Measurements from ENCODE around the gene TMED8.
"Not testable (repeated sequence)": the region's sequence is repeated elsewhere in the genome, so short reads cannot be mapped to it uniquely, and the experiment has no call there.

The TMED8 gene

DNA sequence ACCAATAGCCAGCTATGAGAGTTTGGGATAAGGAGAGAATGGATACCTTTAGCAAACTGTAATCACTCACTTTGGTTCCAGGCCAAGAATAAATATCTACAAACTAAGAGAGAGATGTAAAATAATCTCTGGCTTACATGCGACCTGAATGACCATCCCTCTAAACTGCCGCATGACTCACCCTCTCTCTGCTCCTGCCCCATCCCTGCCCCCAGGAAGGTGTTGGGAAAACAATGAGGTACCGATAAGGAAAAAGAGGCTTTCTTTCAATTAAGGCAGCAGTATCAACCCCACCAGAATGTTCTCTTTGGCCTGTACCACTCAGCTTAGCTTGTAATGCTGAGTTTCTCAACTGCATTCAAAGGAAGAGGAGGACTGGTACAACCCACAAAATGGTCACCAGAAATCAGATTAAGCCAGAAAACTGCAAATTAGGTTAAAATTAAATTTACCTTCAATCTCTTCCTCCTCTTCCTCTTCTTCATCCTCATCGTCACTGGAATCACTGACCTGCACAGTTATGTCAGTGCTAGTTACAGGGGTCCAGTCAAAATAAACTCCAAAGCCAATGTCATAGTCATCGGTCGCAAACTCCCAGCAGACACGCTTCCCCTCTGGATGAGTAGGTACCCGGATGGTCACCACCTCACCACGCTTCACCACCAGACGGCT lies 34.0 kb downstream of the TMED8 start:
- TF ChIP-seq CTCF (IDR thresholded peaks at IDR 0.05; ENCODE audit: unreplicated experiment in 3 of 3) = no peak
- H3K27ac Mint-ChIP-seq = no peak overlapping the region
- no peaks in the 10 kb centered on the region for H3K27me3 Mint-ChIP-seq (ENCODE audit: low read depth)
- H3K9me3 Mint-ChIP-seq = no peaks in the 10 kb centered on the region
- peaks cover 49% of the 10 kb centered on the region for H3K4me1 Mint-ChIP-seq
- H3K4me3 Mint-ChIP-seq = no peak overlapping the region
- peaks cover 71% of the 10 kb centered on the region for H3K36me3 Mint-ChIP-seq (ENCODE audit: low read depth)

DNA sequence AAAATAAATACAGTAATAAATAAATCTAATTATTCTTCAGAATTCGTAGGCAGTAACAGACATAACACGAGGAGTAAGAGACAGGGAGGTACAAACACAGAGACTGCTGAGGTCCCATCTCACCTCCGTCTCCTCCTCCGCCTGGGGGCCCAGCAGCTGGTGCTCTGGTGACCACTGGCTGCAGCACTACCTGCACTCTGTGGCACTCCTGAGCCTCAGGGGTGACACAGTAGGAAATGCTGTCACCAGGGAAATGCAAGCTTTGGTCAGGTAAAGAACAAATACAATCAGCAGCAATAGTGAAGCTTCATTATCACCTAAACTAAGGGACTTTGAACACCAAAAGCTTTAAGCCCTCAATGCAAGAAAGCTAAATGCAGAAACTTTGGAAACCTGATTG lies 36.5 kb downstream of the TMED8 start:
- Mint-ChIP-seq H3K4me1 (peaks cover 40% of the 10 kb centered on the region), H3K9me3 (no peaks in the 10 kb centered on the region), H3K27ac (no peak overlapping the region), H3K27me3 (ENCODE audit: low read depth) (no peaks in the 10 kb centered on the region), H3K4me3 (no peak overlapping the region), H3K36me3 (ENCODE audit: low read depth) (peaks cover 53% of the 10 kb centered on the region)
- TF ChIP-seq CTCF (IDR thresholded peaks at IDR 0.05; ENCODE audit: unreplicated experiment in 3 of 3) = no peak

- no peak for TF ChIP-seq CTCF (IDR thresholded peaks at IDR 0.05; ENCODE audit: unreplicated experiment in 3 of 3)
- H3K27me3 Mint-ChIP-seq (ENCODE audit: low read depth) = no peaks in the 10 kb centered on the region
- no peak overlapping the region for H3K4me3 Mint-ChIP-seq
- no peaks in the 10 kb centered on the region for H3K9me3 Mint-ChIP-seq
- H3K36me3 Mint-ChIP-seq (ENCODE audit: low read depth) = peaks cover 52% of the 10 kb centered on the region
- H3K27ac Mint-ChIP-seq = peak overlapping the region; percentile 48 to 91 (median 60)
- H3K4me1 Mint-ChIP-seq = peaks cover 35% of the 10 kb centered on the region
Measured at GRCh38 chr14:77339407-77339806, 37.5 kb downstream of the TMED8 start.

DNA sequence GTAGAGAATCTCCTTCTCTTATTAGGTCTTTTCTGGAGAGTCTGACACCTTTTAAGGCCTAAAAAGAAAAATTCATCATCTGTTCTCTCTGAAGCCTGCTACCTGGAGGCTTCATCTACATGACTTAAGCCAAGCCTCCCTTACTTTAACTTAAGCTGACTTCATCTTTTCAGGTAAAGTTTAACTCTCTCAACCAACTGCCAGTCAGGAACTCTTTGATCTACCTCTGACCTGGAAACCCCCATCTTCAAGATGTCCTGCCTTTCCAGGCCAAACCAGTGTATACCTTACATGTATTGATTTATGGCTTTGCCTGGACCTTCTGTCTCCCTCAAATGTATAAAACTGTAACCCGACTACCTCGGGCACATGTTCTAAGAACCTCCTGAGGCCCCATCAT lies 38.6 kb downstream of the TMED8 start:
- H3K4me3 Mint-ChIP-seq = no peak overlapping the region
- peaks cover 41% of the 10 kb centered on the region for H3K36me3 Mint-ChIP-seq (ENCODE audit: low read depth)
- peaks cover 24% of the 10 kb centered on the region for H3K4me1 Mint-ChIP-seq
- H3K27ac Mint-ChIP-seq = peak overlapping the region; percentile 31 to 91 (median 48)
- H3K27me3 Mint-ChIP-seq (ENCODE audit: low read depth) = no peaks in the 10 kb centered on the region
- TF ChIP-seq CTCF (IDR thresholded peaks at IDR 0.05; ENCODE audit: unreplicated experiment in 3 of 3) = no peak
- no peaks in the 10 kb centered on the region for H3K9me3 Mint-ChIP-seq

DNA sequence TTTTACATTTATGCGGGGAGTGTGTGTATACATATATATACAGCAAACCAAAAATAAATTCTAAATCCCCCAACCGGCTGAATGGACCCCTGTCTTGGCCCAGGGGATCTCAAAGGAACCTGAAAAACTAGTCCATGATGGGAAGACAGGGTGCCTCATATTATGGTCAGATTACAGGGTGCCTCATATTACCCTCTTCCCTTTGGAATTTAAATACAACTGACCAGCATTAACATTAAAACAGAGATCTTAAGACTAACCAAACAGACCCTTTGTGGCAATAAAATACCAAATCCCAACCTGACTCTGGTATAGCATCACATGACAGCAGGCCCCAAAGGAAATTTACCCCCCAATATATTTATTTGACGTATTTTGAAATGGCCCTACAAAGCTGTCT lies 39.0 kb downstream of the TMED8 start:
- Mint-ChIP-seq H3K36me3 (ENCODE audit: low read depth) (peaks cover 37% of the 10 kb centered on the region), H3K27me3 (ENCODE audit: low read depth) (no peaks in the 10 kb centered on the region), H3K4me3 (no peak overlapping the region), H3K27ac (peak overlapping the region; percentile 31 to 91 (median 48)), H3K9me3 (no peaks in the 10 kb centered on the region), H3K4me1 (peaks cover 20% of the 10 kb centered on the region)
- no peak for TF ChIP-seq CTCF (IDR thresholded peaks at IDR 0.05; ENCODE audit: unreplicated experiment in 3 of 3)

GRCh38 chr14:77337255-77337654 lies 39.6 kb downstream of the TMED8 start:
- H3K27me3 Mint-ChIP-seq (ENCODE audit: low read depth); H3K9me3 Mint-ChIP-seq; H3K4me3 Mint-ChIP-seq: not testable (repeated sequence)
- Mint-ChIP-seq H3K36me3 (ENCODE audit: low read depth) (peaks cover 31% of the 10 kb centered on the region), H3K4me1 (peaks cover 16% of the 10 kb centered on the region), H3K27ac (peak overlapping the region in 1 of 3 experiments; percentile 91)

All from nephron (organoid).